HT1080 (cell line): ENCODE measurements around the gene DNASE1. TPM values are rescaled to one million over a fixed set of nuclear protein-coding genes. Genes with fewer than 3 reads are reported as not detected.

ENCODE experiments used
- DNase-seq: peaks from one replicate; pipeline ENCODE4 v3.0.0-alpha.2; 2015; ENCODE audit warnings: low read depth
- total RNA-seq: library from RNA; depleted of rRNA; stranded (reverse); fragments of >200 nt; shearing (Covaris generic); gene quantifications from 2 replicates; pipeline ENCODE4 v1.2.3, GENCODE V29; 2014

DNASE1 gene
- total RNA-seq, 1 experiment from 2014 or later, result 8.1 TPM

DNA sequence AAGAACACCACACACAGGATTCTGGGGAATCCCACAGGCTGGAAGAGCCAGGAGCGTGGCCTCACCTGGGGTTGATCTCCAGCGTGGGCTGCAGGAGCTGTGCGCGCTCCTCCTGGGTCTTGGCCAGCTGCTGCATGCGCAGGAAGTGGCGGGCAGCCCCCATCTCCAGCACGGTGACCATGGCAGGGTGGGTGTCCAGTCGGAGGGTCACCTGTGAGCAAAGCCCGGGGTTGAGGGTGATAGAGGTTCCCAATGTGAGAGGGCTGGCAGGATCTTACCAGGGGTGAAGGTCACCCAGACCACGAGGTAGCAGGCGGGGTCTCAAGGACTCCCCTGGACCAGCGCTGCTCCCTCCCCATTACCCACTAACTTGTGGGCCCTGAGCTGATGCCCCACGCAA, 7.4 kb downstream of the DNASE1 start:
- no peak for DNase-seq

GRCh38 chr16:3662601-3663000, 8.1 kb downstream of the DNASE1 start:
- DNase-seq, result no peak

DNA sequence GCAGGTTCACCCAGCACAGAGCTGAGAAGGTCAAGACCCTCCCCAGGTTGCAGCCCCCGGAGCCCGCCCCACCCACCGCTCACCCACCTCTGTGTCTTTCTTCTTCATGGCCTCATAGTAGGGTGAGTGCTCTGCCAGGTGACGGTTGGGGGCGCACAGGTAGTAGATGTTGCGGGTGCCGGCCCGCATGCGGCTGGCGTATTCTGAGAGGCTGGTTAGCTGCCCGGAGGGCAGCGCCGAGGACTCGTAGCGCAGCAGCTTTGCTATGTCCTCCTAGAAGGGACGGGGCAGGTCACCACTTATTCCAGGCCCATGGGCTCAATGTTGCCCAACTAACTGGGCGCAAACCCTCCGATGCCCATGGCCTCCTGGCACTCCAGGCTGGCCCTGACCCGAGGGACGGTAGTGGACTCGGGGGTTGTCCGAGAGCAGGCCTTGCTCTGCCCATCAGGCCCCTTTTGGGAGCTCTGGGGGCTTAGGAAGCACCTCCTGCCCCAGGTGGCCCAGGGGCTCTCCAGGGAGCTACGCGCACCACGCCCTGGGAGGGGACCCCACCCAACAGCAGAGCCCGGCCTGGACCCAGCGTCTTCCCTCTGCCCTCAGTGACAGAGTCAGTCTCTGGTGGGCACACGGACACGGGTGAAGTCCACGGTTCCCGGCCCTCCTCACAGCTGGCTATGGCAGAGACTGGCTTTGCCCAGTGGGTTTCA, 9.9 kb downstream of the DNASE1 start:
- no peak for DNase-seq

DNA sequence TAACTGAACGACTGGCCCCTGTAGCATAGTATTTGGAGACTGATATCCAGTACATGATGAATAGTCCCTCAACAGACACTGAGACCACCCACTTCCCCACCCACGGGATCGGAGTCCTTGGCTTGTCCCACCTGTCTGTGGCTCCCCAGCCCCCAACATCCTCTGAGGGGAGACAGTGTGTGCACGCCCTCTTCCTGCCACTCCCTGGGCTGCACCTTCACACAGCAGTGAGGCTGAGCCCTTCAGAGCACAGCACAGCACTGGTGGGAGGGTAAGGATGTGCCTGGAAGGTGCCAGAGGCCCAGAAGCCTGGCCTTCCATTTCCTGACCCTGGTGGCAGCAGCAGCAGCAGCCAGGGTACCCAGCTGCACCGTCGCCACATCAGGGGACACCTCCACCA, 11.0 kb downstream of the DNASE1 start:
- no peak for DNase-seq

DNA sequence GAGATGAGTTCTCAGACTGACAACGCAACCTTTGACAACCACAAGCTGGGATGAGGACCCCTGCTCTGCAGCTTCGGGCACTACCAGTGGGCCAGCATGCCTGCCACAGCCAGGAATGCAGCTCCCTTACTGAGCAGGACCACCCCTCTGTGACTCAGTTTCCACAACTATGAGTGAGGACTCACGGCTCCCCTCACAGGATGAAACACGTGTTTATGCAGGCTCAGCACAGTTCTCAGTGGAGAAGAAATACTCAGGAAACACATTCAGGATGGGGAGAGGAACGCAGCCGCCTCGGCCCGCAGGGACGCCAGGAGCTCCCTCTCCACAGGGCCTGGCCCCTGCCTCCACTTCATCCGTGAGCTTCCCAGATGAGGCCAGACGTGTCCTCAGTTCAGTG, 14.1 kb downstream of the DNASE1 start:
- no peak for DNase-seq

- no peak for DNase-seq
Measured at GRCh38 chr16:3669082-3669481, 14.6 kb downstream of the DNASE1 start.

GRCh38 chr16:3670711-3671110, 16.2 kb downstream of the DNASE1 start:
- no peak for DNase-seq

- DNase-seq, result no peak
Measured at GRCh38 chr16:3671424-3671823, 16.9 kb downstream of the DNASE1 start.

GRCh38 chr16:3672571-3673041, 18.1 kb downstream of the DNASE1 start:
- no peak for DNase-seq

- no peak for DNase-seq
Measured at GRCh38 chr16:3673201-3673600, 18.7 kb downstream of the DNASE1 start.

- no peak for DNase-seq
Measured at GRCh38 chr16:3673676-3674377, 19.3 kb downstream of the DNASE1 start.

DNA sequence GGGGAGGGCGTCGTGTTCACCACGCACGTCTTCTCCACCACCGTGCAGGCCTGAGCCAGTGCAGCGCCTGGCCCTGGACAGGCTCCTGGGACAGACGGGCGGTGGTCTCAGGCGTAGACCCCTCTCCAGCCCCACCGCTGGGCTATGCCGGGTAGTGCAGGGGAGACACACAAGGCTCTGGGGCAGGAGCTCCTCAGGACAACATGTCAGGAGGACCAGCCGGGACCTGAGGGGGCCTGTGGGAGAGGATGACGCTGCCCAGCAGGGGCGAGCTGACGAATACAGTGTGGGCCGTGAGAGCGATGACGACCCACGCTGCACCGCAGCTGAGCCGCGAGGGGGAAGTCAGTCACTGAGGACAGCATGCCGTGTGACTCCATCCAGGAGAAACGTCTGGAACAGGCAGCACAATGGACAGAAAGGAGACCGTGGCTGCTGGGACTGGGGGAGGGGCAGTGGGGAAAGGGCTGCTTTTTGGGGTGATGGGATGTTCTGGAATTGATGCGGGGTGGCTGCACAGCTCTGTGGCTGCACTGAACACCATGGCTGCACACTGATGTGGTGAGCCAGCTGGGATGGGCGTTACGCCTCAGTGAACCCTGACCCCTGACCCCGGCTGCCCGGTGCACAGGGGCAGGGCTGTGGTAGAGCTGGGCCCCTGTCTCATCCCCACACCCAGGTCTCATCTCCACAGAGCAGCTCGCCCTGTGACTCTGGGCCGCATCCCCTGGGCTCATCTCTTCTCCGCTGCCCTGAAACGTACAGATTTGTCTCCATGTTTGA, 20.2 kb downstream of the DNASE1 start:
- DNase-seq, result no peak

DNA sequence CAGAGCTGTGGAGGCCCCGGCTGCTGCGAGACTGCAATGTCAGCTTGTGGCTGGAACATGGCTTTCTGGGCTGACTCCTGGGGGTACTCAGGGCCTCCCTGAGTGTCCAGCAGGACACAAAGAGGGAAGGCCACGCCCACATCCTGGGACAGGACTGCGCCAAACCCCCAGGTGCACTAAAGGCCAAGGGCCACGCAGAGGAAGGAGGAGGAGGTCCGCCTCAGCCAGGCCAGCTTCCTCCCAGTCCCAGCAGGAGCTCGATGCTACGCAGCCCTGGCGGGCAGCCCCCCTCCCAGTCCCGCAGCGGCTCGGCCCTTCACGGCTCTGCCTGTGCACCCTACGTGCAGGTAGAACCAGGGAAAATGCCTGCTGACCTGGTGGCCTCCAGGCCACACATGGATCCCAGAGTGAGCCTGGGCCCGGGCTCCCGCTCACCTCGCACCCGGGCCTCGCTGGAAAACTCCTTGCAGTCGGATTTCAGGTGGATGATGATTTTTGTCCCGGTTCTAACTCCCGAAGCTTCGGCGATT, 21.2 kb downstream of the DNASE1 start:
- no peak for DNase-seq

- DNase-seq, result no peak
Measured at GRCh38 chr16:3677994-3678393, 23.5 kb downstream of the DNASE1 start.

GRCh38 chr16:3681206-3681605, 26.7 kb downstream of the DNASE1 start:
- no peak for DNase-seq

DNA sequence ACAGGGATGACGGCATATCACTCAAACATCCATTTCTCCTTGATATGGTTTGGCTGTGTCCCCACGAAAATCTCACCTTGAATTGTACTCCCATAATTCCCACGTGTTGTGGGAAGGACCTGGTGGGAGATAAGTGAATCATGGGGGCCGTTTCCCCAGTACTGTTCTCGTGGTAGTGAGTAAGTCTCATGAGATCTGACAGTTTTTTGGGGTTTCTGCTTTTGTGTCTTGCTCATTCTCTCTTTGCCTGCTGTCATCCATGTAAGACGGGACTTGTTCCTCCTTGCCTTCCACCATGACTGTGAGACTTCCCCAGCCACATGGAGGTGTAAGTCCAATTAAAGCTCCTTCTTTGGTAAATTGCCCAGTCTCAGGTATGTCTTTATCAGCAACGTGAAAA, 32.5 kb downstream of the DNASE1 start:
- no peak for DNase-seq

DNA sequence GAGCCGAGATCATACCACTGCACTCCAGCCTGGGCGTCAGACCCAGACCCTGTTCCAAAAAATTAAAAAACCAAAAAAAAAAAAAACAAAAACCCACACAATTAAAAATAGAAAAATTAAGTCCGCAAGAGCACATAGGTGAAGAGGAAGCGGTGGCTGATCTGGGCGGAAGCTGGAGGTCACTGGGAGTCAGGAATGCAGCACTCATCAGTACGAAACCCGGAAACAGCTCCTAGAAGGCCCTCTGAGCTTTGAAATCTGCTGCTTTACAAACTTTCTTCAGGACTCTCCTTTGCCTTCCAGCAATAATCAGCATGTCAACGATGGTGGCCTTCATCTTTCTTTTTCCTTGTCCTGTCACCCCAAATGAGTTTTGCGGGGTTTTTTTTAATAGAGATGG, 33.3 kb downstream of the DNASE1 start:
- no peak for DNase-seq

DNA sequence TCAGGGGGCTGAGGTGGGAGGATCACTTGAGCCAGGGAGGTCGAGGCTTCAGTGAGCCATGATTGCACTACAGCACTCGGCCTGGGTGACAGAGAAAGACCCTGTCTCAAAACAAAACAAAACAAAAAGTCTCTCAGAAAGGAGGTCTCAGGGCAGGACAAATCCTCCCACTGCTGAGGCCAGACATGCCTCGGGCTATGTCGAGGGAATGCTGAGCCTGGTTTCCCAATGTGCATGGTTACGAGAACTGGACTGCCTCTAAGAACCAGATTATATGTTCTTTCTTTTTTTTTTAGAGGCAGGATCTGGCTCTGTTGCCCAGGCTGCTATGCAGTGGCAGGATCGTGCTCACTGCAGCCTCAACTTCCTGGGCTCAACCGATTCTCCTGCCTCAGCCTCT, 35.2 kb downstream of the DNASE1 start:
- no peak for DNase-seq

DNA sequence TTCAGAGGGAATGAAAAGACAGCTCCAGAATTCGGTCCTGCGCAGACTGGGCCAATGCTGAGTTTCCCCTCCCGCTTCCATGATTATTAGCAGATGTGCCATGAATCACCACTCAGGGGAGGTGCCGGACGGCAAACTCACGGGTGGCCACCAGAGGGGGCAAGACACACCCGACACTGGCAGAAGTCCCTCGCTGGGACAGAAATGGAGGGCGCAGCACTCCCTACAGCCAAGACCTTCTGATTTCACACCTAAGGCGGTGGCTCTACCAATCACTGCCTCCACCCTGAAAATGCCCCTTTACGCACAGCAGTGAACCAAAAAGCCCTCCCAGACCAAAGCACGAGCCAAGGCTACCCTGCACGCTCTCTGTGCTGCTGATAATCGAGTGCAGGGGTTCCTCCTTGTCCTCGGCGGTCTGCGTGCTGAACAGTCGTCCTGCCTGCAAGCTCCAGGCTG, 36.0 kb downstream of the DNASE1 start:
- DNase-seq, result peak; percentile 87

GRCh38 chr16:3690980-3691720, 36.7 kb downstream of the DNASE1 start:
- DNase-seq, result no peak

DNA sequence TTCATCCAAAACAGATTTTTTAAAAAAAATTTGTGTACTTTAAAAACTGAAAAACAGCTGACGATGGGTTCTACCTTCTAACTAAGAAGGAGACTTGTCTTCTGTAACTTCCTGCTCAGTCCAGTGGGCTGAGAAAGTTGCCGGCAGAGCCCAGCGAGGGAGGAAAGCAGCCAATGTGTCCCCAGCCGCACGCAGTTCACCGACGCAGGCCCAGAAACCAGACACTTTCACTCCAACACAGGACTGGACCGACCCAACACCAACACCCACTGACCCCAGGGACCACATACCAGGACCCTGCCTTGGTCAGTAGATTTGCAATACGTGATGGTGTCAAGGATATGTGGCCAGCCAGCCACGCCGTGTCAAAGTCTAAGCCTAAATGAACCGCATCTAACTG, 37.3 kb downstream of the DNASE1 start:
- no peak for DNase-seq
